ENCODE results near the gene CCDC92. TPM values are rescaled to one million over a fixed set of nuclear protein-coding genes. Genes with fewer than 3 reads are reported as not detected.

CCDC92 gene
- total and polyA plus RNA-seq, 2 donors (not counting 3 experiments of a cell fraction or from before 2014, with no cell fraction given) = 41.2 to 41.6 TPM

- TF ChIP-seq, protein P1, sequence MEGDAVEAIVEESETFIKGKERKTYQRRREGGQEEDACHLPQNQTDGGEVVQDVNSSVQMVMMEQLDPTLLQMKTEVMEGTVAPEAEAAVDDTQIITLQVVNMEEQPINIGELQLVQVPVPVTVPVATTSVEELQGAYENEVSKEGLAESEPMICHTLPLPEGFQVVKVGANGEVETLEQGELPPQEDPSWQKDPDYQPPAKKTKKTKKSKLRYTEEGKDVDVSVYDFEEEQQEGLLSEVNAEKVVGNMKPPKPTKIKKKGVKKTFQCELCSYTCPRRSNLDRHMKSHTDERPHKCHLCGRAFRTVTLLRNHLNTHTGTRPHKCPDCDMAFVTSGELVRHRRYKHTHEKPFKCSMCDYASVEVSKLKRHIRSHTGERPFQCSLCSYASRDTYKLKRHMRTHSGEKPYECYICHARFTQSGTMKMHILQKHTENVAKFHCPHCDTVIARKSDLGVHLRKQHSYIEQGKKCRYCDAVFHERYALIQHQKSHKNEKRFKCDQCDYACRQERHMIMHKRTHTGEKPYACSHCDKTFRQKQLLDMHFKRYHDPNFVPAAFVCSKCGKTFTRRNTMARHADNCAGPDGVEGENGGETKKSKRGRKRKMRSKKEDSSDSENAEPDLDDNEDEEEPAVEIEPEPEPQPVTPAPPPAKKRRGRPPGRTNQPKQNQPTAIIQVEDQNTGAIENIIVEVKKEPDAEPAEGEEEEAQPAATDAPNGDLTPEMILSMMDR (IDR thresholded peaks at IDR 0.05; ENCODE audit: extremely low read depth in 1 of 2, insufficient read depth in 1 of 2, low read depth in 1 of 2, low read length in 2 of 2) = no peak
- no peak for TF ChIP-seq FOS (IDR thresholded peaks at IDR 0.05; ENCODE audit: borderline replicate concordance, insufficient read depth, low read length)
- TF ChIP-seq, protein P2, sequence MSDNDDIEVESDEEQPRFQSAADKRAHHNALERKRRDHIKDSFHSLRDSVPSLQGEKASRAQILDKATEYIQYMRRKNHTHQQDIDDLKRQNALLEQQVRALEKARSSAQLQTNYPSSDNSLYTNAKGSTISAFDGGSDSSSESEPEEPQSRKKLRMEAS (IDR thresholded peaks at IDR 0.05; ENCODE audit: insufficient read depth, insufficient read length) = no peak
- TF ChIP-seq POLR2AphosphoS5 (IDR thresholded peaks at IDR 0.05; ENCODE audit: insufficient read depth, low read depth, low read length) = no peak
- TF ChIP-seq GATA2 (IDR thresholded peaks at IDR 0.05; ENCODE audit: insufficient read depth, insufficient read length, low read depth, low read length) = no peak
- TF ChIP-seq EZH2 (IDR thresholded peaks at IDR 0.05; ENCODE audit: borderline replicate concordance, low read depth, low read length, severe bottlenecking) = no peak
- no peak for TF ChIP-seq POLR2A (IDR thresholded peaks at IDR 0.05; ENCODE audit: low read depth, low read length)
- TF ChIP-seq JUN (IDR thresholded peaks at IDR 0.05; ENCODE audit: borderline replicate concordance, insufficient read depth, insufficient read length, low read depth) = no peak
- no peak for TF ChIP-seq MYC (IDR thresholded peaks at IDR 0.05; ENCODE audit: low read depth, low read length)
- no peaks in the 10 kb centered on the region for H4K20me1 ChIP-seq (replicated peaks; ENCODE audit: control insufficient read depth, extremely low read depth, insufficient read depth, low read length)
- H3K9me1 ChIP-seq (replicated peaks; ENCODE audit: control insufficient read depth, extremely low read depth, insufficient read depth, low read length) = no peaks in the 10 kb centered on the region
- H3K4me2 ChIP-seq (ENCODE audit: insufficient read depth, low read length) = peak overlapping the region; percentile 93
- peak overlapping the region; percentile 24 for H3K27ac ChIP-seq (ENCODE audit: insufficient read depth, low read depth, low read length)
- FAIRE-seq = no peak
- H3K9ac ChIP-seq (replicated peaks; ENCODE audit: extremely low read depth, insufficient read depth, low read length) = peak overlapping the region; percentile 78
- no peaks in the 10 kb centered on the region for H3K27me3 ChIP-seq (ENCODE audit: control insufficient read depth in 2 of 2, insufficient read depth in 2 of 2, low read length in 2 of 2)
- peak overlapping the region; percentile 72 for H2AFZ ChIP-seq (ENCODE audit: low read depth, low read length)
- dilution Hi-C loops (cut with MboI; ENCODE audit: extremely low pct_ligation_motif_present, low sequenced_read_pairs) = no loop called here
- BruUV-seq (replicated peaks) = no TSS peak
- H3K4me3 ChIP-seq (replicated peaks in 1 of 3; ENCODE audit: insufficient read depth in 1 of 3, low read depth in 1 of 3, low read length in 3 of 3) = peak overlapping the region; percentile 63 to 81 (median 75)
- POLR2A ChIA-PET = interaction anchor here (0.7 kb wide), 1 partner anchor 24 kb away, joined by 7 read pairs; no protein-coding TSS in a partner anchor
- peaks cover 0 to 3% of the 10 kb centered on the region in 2 experiments for H3K36me3 ChIP-seq (ENCODE audit: control insufficient read depth in 2 of 2, extremely low read depth in 1 of 2, insufficient read depth in 2 of 2, low read length in 2 of 2)
- intact Hi-C loops (cut with micrococcal nuclease) = loop anchor here (1.0 to 5.0 kb wide), 3 partner anchors 20 to 340 kb away; partner anchors contain the start of genes EIF2B1 and GTF2H3
- no peaks in the 10 kb centered on the region for H3K9me3 ChIP-seq (replicated peaks; ENCODE audit: control insufficient read depth, insufficient read depth, low read length)
- CTCF ChIA-PET = interaction anchor here (0.7 to 2.0 kb wide), 5 partner anchors 10 to 67 kb away, joined by 3 to 23 read pairs (median 4); no protein-coding TSS in a partner anchor
- H3K79me2 ChIP-seq (ENCODE audit: control insufficient read depth, insufficient read depth, low read length) = peaks cover 5% of the 10 kb centered on the region
- no peak for DNase-seq (ENCODE audit: low read depth, low spot score)
- H3K4me1 ChIP-seq (ENCODE audit: control insufficient read depth, extremely low read depth, insufficient read depth, low read length) = peaks cover 4% of the 10 kb centered on the region
Measured at GRCh38 chr12:123971770-123972456, 718 bp downstream of the CCDC92 start.
